Loucy (cell line): ENCODE data around the gene PPP1R15A.

Experiments
- H2AFZ ChIP-seq: fragments of 200-600 bp; sonication (generic); 2 replicates; pipeline ENCODE4 v1.6.0; 2016; ENCODE audit warnings: antibody characterized with exemption, mild to moderate bottlenecking, low read length, moderate library complexity
- H3F3A ChIP-seq: fragments of 200-600 bp; 2 replicates; pipeline ENCODE4 v1.6.0; 2016; ENCODE audit warnings: antibody characterized with exemption, low read depth, mild to moderate bottlenecking
- H3K27me3 ChIP-seq: fragments of 200-600 bp; sonication (generic); 2 replicates; pipeline ENCODE4 v1.6.1; 2014; ENCODE audit warnings: low read length, mild to moderate bottlenecking; ENCODE audit not compliant: insufficient read depth, poor library complexity, severe bottlenecking
- H3K36me3 ChIP-seq: fragments of 200-600 bp; sonication (generic); 2 replicates; pipeline ENCODE4 v1.6.1; 2016; ENCODE audit warnings: low read length; ENCODE audit not compliant: insufficient read depth
- H3K4me1 ChIP-seq: fragments of 200-600 bp; sonication (generic); 2 replicates; pipeline ENCODE4 v1.5.1; 2014; ENCODE audit warnings: low read length, mild to moderate bottlenecking; ENCODE audit not compliant: insufficient read depth, poor library complexity, severe bottlenecking
- H3K4me2 ChIP-seq: fragments of 200-600 bp; sonication (generic); 2 replicates; pipeline ENCODE4 v1.6.0; 2014; ENCODE audit warnings: antibody characterized with exemption, low read length, low read depth, mild to moderate bottlenecking; ENCODE audit not compliant: poor library complexity, severe bottlenecking
- H3K4me3 ChIP-seq: fragments of 200-600 bp; sonication (generic); 2 replicates; pipeline ENCODE4 v1.5.1; 2014; ENCODE audit warnings: low read length, mild to moderate bottlenecking, mixed read lengths; ENCODE audit not compliant: poor library complexity, severe bottlenecking
- H3K79me2 ChIP-seq: fragments of 200-600 bp; sonication (generic); 2 replicates; pipeline ENCODE4 v1.6.1; 2014; ENCODE audit warnings: low read length; ENCODE audit not compliant: insufficient read depth
- H3K9ac ChIP-seq: fragments of 200-600 bp; sonication (generic); 2 replicates; pipeline ENCODE4 v1.6.0; 2014; ENCODE audit warnings: mild to moderate bottlenecking, low read depth, low read length, moderate library complexity; ENCODE audit not compliant: poor library complexity, severe bottlenecking
- H3K9me2 ChIP-seq: fragments of 200-600 bp; sonication (generic); replicated peaks from 2 replicates; pipeline ENCODE4 v1.6.1; 2016; ENCODE audit warnings: low read depth, low read length, mixed read lengths
- H3K9me3 ChIP-seq: fragments of 200-600 bp; sonication (generic); 2 replicates; pipeline ENCODE4 v1.6.1; 2014; ENCODE audit warnings: mild to moderate bottlenecking, antibody characterized with exemption, low read length, low read depth; ENCODE audit not compliant: insufficient read depth
- H4K20me1 ChIP-seq: fragments of 200-600 bp; sonication (generic); 2 replicates; pipeline ENCODE4 v1.6.0; 2014; ENCODE audit warnings: antibody characterized with exemption, low read length, mild to moderate bottlenecking; ENCODE audit not compliant: insufficient read depth, poor library complexity, severe bottlenecking
- CTCF ChIP-seq: fragments of 200-600 bp; sonication (generic); conservative IDR thresholded peaks from 2 replicates; pipeline ENCODE4 v1.5.1; 2014; ENCODE audit warnings: mild to moderate bottlenecking, antibody characterized with exemption, low read length
- EZH2phosphoT487 ChIP-seq: fragments of 200-600 bp; IDR thresholded peaks from 2 replicates; pipeline ENCODE4 v1.6.1; 2018; ENCODE audit warnings: antibody characterized with exemption, mild to moderate bottlenecking, moderate library complexity, borderline replicate concordance

PPP1R15A gene

GRCh38 chr19:48890551-48890950 lies 18.3 kb downstream of the PPP1R15A start:
- Histone ChIP-seq H3K4me3 (no peak overlapping the region), H3K27me3 (no peaks in the 10 kb centered on the region), H3K36me3 (no peaks in the 10 kb centered on the region), H3K4me1 (no peaks in the 10 kb centered on the region), H3K9me2 (no peaks in the 10 kb centered on the region), H3K4me2 (no peak overlapping the region), H3K9ac (no peak overlapping the region), H3K79me2 (no peaks in the 10 kb centered on the region), H3K9me3 (no peaks in the 10 kb centered on the region), H2AFZ (no peak overlapping the region), H3F3A (no peaks in the 10 kb centered on the region), H4K20me1 (no peaks in the 10 kb centered on the region)
- TF ChIP-seq EZH2phosphoT487, result no peak
- no peak for TF ChIP-seq CTCF

GRCh38 chr19:48895226-48895625 lies 23.0 kb downstream of the PPP1R15A start:
- H2AFZ ChIP-seq, result no peak overlapping the region
- no peaks in the 10 kb centered on the region for H3K4me1 ChIP-seq
- H3K4me3 ChIP-seq, result no peak overlapping the region
- H3K9me2 ChIP-seq, result no peaks in the 10 kb centered on the region
- no peaks in the 10 kb centered on the region for H4K20me1 ChIP-seq
- H3K36me3 ChIP-seq, result no peaks in the 10 kb centered on the region
- 0 out of 2 replicates have a peak, but pooled peaks cover under 1% of the 10 kb centered on the region for H3K79me2 ChIP-seq
- no peak overlapping the region for H3K9ac ChIP-seq
- H3F3A ChIP-seq, result no peaks in the 10 kb centered on the region
- no peaks in the 10 kb centered on the region for H3K27me3 ChIP-seq
- no peak for TF ChIP-seq EZH2phosphoT487
- TF ChIP-seq CTCF, result no peak
- H3K9me3 ChIP-seq, result no peaks in the 10 kb centered on the region
- no peak overlapping the region for H3K4me2 ChIP-seq

- peaks cover 7% of the 10 kb centered on the region for H4K20me1 ChIP-seq
- H3K79me2 ChIP-seq, result peaks cover 11% of the 10 kb centered on the region; the same call in 1 of the 2 replicates
- H3K36me3 ChIP-seq, result no peaks in the 10 kb centered on the region
- no peaks in the 10 kb centered on the region for H3K27me3 ChIP-seq
- no peaks in the 10 kb centered on the region for H3K9me2 ChIP-seq
- H3K4me1 ChIP-seq, result peaks cover 7% of the 10 kb centered on the region
- H2AFZ ChIP-seq, result no peak overlapping the region
- no peak for TF ChIP-seq EZH2phosphoT487
- no peak for TF ChIP-seq CTCF
- H3K9me3 ChIP-seq, result no peaks in the 10 kb centered on the region
- no peak overlapping the region for H3K9ac ChIP-seq
- H3K4me3 ChIP-seq, result no peak overlapping the region
- H3F3A ChIP-seq, result no peaks in the 10 kb centered on the region
- H3K4me2 ChIP-seq, result no peak overlapping the region
Observed at GRCh38 chr19:48896191-48896720, 24.0 kb downstream of the PPP1R15A start.
